Inflammatory macrophage treated with lipopolysaccharide for 4 hours (primary cell): ENCODE results near the gene ANKLE1.
"Not testable (repeated sequence)": the region's sequence is repeated elsewhere in the genome, so short reads cannot be mapped to it uniquely, and the experiment has no call there.

Experiments used
- DNase-seq: peaks from one replicate; pipeline ENCODE4 v3.0.0-alpha.2; 2020

The ANKLE1 gene

DNA sequence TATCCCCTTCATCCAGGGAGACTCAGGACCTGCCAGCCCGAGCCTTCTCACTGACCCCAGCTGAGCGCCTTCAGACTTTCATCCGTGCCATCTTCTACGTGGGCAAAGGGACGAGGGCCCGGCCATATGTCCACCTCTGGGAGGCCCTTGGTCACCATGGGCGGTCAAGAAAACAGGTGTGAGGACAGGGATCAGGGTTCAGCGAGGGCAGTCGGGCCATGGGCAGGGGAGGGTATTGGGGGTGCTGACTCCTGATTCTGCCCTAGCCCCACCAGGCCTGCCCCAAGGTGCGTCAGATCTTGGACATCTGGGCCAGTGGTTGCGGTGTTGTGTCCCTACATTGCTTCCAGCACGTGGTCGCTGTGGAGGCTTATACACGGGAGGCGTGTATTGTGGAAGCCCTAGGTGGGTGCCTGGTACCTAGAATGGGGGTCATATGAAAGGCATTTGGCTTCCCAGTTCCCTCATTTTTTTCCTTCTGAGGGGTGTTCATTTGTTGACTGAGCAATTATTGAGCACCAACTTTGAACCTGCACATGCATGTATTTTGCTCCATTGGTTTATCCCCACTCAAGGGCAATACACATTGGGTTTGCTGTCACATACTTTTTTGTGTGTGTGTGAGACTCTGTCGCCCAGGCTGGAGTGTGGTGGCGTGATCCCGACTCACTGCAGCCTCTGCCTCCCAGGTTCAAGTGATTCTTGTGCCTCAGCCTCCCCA, 3.9 kb downstream of the ANKLE1 start:
- DNase-seq, result no peak

DNA sequence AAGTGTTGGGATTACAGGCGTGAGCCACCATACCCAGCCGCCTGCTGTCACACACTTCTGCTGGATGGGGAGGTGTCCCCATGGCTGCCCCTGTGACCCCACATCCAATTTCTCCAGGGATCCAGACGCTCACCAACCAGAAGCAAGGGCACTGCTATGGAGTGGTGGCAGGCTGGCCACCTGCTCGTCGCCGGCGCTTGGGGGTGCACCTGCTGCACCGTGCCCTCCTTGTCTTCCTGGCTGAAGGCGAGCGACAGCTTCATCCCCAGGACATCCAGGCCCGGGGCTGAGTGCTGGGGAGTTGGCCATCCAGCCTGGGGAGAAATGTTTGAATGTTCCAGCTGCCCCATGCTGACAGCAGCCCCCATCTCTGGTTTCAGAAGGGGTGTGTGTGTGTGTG, 4.6 kb downstream of the ANKLE1 start:
- DNase-seq, result no peak

DNA sequence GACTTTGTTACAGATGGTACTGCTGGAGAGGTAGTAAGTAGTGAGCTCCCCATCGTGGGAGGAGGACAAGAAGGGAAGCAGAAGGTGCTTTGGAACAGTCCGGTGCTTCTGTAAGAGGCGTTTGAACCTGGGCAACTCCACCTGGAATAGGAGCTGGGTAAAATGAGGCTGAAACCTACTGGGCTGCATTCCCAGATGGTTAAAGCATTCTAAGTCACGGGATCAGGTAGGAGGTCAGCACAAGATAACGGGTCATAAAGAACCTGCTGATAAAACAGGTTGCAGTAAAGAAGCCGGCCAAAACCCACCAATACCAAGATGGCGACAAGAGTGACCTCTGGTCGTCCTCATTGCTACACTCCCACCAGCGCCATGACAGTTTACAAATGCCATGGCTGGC, 5.1 kb downstream of the ANKLE1 start:
- DNase-seq, result no peak

DNA sequence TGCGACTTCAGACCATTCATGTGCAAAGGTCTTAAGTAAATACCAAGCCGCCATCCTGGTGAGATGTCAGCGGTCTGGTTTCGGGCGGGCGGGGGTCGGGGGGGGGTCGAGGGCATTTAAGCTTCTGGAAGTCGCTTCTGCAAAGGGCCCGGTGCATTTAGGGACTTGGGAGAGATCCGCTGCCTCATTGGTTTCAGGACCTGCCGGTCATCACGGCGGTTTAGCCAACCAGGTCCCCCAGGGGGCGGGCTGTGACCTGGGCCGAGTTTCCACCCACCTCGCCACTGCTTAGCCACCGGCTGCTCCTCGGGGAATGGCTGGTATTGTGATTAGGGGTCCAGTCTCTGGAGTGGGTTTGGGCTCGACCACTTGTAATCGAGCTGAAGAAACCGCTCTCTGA, 7.8 kb downstream of the ANKLE1 start:
- peak; percentile 81 for DNase-seq

DNA sequence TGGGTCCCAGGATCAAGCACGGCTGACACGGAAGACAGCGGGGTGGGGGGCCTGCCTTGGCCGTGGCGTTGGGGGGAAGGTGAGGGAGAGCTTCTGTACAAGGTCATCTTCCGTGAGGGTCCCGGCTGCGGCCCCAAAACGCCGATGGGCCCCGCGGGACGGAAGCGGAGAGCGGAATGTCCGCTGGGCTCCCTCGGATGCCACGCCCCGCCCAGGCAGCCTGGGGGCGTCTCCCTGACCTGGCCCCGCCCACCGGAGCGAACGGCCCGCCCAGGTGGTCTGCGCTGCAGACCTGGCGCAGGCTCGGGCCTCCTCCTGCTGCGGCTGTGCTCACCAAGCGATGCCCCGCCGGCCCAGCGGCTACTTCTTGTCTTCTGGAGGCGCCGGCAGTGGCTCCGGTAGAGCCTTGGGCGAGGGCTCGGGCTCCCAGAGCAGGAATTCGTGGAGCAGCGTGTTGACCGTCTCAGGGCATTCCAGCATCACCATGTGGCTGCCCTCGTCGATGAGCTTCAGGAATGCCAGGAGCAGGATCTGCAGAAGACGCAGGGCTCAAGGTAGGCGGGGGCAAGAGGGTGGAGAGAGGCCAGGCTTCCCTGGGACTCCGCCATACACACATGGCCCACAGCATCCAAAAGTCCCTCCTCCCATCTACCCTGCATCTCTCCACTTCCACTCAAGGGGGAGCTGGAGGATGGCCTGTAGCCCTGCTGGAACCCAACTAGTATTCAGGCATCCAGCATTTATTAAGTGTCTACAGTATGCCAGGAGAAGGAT, 10.8 kb downstream of the ANKLE1 start:
- DNase-seq, result peak; percentile 85

DNA sequence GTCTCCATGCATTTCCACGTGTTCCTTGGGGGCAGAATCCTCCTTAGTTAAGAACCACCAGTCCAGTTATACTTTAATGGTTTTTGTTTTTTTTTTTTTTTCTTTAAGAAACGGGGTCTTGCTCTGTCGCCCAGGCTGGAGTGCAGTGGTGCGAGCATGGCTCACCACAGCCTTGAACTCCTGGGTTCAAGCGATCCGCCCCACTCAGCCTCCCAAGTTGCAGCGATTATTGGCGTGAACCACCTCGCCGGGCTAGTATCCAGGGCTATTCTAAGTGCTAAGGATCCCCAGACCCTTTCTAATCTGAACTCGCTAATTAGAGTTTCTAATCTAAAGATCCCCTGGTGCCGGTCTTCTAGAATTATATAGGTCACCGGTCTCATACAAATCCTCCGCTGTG, 11.9 kb downstream of the ANKLE1 start:
- DNase-seq, result no peak

DNA sequence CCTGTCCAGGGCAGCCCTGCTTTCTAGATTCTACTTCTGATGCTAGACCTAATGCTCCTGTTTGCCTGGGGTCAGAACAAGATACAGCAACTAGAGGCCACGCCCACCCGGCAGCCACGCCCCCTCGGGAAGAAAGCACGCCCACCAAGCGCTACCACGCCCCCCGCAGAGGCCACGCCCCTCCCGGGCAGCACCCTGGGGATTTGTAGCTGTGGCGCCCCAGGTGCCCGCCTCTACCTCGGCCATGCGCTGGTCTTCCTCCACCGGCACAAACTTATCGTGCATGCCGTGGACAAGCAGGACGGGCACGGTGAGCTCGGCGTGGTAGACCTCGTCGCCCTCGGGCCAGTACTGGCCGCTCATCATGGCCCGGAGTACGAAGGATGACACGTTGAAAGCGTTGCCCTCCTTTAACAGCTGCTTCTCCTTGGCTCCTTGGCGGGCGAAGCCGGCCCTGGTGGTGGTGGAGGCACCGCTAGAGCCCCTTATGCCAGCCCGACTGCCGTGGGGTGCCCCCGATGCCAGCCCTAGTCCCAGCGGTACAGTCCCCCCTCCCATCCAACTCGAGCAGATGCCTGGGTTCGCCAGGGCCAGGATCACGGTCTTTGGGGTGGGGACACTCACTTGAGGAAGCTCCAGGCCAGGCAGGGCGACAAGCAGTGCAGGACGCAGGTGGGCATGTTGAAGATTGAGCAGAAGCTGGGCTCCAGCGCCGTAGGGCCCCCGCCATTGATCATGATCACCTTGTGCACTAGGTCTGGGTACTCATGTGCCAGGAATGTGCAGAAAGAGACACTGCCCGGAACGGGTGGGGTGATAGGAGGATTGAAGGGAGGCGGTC, 12.6 kb downstream of the ANKLE1 start:
- DNase-seq, result peak; percentile 30

DNA sequence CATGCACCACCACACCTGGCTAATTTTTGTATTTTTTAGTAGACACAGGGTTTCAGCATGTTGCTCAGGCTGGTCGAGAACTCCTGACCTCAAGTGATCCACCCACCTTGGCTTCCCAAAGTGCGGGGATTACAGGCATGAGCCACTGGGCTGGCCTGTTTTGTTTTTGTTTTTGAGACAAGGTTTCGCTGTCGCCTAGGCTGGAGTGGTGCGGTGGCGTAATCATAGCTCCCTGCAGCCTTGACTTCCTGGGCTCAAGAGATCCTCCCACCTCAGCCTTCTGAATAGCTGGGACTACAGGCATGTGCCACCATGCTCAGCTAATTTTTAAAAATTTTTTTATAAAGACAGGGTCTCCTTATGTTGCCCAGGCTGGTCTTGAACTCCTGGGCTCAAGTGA, 13.8 kb downstream of the ANKLE1 start:
- not testable (repeated sequence) for DNase-seq

DNA sequence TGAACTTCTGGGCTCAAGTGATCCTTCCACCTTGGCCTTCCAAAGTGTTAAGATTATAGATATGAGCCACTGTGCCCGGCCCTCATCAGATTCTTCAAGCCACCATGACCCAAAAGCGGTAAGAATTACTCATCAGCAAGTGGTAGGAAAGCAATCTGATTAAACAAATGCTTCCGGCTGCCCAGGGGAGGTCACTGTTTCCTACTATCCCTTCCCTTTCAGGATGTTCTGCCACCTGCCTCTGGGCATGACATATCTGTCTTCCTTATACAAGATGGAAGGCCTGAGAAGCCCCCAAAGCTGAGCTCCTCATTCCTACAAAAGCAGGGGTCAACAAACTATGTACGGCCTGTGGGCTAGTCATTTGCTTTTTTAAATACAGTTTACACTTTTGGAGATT, 14.6 kb downstream of the ANKLE1 start:
- DNase-seq, result peak; percentile 20

DNA sequence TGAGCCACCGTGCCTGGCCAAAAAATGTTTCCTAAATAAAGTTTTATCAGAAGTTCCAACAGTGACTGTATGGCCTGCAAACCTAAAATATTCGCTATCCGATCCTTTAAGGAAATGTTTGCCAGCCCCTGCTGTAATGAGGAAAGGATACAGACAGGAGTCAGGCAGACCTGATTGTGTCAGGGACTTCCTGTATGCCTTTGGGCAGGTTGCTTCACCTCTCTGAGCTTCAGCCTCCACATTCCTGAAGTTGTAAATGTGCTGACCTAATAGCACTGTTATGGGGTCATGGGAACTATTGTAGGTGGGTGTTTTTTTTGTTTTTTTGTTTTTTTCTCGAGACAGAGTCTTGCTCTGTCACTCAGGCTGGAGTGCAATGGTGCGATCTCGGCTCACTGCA, 15.3 kb downstream of the ANKLE1 start:
- no peak for DNase-seq

DNA sequence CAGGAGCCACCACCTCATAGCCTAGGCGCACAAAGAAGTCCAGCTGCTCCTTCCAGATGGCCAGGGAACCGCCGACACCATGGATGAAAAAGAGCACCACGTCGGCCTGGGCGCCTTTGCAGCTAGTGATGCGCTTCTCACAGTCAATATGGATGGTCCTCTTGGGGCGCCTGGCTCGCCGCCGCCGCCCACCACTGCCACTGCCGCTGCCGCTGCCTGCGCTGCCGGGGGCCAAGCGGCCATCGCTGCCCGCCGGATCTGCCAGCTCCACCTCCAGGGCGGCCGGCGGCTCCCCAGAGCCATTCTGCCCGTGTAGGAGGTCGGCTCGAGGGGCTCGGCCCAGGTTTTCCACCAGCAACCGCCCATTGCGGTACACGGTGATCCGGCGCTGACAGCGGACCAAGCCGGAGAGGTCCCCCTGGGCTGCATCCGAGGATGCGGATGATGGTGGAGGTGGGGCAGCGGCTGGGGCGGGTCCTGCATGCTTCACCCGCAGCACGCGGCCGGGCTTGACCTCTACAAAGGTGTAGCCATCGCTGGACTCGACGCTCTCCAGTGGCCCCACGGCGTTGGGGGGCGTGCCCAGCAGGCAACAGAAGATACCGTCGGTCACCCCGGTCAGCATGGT, 19.4 kb downstream of the ANKLE1 start:
- DNase-seq, result no peak

DNA sequence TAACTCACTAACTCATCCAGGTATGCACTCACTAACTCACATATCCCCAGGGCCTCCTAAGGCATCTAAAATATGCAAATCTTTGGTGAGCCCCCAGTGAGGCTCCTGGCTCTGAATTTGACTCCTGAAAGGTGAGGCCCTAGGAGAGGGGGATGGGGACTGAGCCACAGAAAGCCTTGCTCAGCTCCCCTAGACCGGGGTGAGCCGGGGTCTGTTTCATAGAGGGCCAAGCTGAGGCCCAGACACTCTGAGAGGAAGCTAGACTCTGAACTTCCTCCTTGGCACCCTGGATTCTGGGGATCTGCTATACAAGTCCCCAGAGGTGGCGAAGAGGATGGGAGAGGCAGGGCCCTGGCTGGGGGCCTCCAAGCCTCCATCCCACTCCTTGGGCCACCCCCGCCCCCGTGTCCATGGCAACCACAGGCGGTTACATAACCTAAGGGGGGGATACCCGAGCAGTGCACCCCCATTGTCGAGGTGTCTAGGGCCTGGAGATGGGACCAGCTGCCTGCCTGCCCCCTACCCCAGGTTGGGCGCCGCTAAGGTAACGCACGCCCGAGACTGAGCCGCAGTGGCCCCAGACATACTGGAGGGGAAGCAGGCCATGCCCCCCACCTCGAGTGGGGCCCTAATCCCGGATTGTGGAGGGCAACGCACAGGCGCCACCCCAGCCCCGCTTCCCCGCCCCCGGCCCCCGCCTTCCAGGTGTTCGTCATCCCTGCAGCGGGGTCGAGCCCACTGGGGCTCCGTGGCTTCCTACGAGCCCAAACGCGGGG, 20.9 kb downstream of the ANKLE1 start:
- DNase-seq, result peak; percentile 52

DNA sequence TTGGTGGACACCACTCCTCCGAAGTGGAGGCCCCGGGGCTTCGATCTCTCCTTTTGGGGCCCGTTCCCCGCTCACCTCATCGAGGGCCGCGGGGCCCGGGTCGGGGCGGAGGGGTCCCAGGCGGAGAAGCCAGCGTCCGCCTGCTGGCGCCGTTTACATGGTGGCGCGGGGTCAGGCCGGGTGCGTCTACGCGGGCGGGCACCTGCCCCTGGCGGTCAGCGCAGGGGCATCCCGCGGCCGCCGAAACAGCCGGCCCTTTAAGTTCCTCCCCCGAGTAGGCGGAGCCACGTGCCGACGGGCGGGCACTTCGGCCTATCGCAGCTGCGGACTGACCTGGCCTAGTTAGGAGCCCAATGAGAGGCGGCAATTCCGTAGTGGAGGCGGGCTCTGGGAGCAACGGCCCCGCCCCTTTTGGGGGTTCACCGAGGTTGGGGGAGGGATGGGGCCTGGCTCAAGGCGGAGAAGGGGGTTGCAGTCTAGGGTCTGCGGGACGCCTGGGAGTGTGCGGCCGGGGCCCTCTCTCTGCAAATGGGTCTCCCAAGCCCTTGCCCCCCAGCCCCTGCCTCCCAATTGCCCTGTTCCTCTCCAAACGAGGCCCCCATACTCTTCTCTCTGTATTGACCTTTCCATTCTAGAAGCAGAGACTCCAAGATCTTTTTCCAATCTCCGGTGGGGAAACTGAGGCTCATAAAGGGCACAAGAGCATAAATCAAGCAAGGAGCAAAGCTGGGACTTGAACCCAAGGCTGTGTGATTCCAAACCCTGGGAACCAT, 21.7 kb downstream of the ANKLE1 start, which contains the start of gene ABHD8:
Gene ABHD8, minus strand, starts transcription at position 259 of the 773 bp plus-strand sequence. CDS start 1,809 bp downstream, outside the sequence.
- peak; percentile 97 for DNase-seq

DNA sequence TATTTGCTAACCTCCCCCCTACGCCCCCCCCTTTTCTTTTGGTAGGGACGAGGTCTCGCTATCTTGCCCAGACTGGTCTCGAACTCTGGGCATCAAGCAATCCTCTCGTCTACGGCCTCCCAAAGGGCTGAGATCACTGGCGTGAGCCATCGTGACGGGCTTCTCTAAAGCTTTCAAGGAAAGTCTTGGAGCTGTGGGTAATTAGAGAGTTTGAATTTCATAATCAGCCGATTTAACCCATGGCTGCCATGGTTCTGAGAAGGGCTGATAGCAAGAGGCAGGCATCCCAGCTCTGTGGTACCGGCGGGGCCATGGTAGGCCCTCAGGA, 22.2 kb downstream of the ANKLE1 start:
- no peak for DNase-seq

DNA sequence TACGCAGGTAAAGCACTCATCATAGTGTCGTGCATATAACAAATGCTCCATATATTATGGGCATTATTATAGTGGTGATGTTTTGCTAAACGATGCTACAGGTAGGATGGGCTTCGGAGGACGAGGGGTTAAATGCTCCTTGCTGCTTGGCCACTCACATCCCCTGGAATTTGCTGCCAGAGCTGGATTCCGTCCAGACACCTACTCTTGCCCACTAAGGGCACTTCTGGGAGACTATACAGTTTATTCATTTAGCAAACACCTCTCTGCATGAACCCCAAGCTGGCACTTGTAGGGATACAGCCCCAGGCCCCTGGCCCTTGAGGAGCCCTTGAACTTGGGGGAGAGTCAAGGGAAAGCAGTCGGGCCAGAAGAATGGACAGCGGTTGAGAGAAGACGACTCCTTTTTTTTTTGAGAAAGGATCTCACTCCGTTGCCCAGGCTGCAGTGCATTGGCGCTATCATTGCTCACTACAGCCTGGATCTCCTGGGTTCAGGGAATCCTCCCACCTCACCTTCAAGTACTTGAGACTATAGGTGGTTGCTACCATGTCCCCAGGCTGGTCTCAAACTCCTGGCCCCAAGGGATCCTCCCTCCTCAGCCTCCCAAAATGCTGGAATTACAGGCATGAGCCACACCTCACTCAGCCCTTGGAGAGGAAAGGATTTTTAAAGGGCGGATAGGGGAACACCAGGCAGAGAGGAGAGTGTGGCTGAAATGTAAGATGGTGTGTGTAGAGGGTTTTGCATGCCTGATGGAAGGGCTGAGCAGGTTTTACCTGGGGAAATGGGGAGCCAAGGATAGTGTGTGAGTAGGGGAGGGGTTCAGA, 22.9 kb downstream of the ANKLE1 start:
- DNase-seq, result no peak

DNA sequence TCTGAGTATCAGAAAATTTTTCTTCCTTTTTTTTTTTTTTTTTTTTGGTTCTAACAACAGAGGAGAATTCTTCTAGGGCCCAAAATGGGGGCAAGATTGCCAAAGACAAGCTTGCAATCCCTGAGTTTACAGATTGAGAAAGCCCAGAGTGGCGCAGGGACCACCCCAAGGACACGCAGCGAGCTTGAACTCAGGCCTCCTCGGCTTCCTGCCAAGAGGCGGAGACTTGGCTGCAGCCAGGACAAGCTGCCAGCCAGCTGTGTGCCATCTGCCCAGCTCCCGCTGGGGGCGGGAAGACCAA, 23.5 kb downstream of the ANKLE1 start:
- DNase-seq, result no peak

DNA sequence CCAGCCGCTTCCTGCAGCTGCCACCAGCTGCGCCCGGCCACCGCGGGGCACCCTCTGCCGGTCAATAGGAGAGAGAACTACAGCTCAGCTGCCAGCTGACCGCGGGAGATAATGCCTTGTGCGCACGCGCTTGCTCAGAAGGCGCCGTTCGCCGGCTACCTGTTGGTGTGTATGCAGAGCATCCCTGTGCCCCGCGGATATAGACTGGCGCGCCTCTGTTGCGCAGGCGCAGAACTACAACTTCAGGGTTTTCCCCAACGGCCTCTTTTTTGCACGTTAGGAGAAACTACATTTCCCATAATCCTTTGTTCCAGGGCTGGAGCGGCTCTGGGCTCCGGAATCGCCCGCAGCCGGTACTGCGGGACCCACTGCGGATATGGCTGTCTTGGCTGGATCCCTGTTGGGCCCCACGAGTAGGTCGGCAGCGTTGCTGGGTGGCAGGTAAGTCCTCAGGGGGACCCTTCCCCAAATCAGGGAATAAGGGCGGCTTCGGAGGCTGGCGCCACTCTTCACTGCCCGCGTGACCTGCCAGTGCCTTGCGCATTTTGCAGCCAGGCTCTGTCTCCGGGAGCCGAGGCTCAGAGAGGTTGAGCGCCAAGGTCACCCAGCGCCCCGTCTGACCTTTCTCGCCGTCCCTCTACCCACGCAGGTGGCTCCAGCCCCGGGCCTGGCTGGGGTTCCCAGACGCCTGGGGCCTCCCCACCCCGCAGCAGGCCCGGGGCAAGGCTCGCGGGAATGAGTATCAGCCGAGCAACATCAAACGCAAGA, 24.0 kb downstream of the ANKLE1 start, which contains the start of gene MRPL34:
Gene MRPL34, plus strand, starts transcription at position 356 of the 768 bp plus-strand sequence. Its CDS starts 21 bp downstream, at position 377.
- peak; percentile 97 for DNase-seq

DNA sequence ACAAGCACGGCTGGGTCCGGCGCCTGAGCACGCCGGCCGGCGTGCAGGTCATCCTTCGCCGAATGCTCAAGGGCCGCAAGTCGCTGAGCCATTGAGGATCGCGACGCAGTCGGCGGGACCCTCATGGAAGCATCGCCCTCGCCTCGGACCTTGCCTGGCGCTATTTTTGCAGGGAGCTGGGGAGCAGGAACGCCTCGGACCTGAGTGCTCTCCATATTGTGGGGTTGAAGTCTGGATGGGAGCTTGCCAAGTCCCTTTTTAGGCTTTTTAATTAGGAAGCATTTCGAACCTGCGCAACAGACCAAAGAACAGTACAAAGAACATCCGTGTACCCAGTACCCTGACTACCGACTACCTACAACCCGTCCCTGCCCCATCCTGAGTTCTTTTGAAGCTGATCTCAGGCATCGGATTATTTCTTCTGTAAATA, 24.6 kb downstream of the ANKLE1 start:
- no peak for DNase-seq

DNA sequence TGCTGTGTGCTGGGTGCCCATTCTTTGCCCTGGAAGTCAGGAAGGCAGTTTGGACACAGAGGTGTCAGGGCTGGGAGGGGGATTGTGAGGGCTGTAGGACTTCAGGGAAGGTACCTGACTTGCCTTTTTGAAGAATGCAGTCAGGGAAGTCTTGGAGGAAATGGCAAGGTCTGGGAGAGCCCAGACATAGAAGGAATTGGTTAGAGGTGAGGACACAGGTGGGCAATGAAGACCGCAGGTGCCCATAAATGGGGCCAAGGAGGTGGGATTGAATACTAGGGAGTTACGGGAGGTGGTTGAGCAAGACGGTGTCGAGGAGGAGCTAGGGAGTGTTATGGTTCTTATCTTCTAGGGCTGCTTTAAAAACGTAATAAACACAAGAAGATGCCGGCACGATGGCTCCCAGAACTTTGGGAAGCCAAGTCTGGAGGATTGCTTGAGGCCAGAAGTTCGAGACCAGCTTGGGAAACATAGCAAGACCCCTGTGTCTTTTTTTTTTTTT, 26.2 kb downstream of the ANKLE1 start:
- no peak for DNase-seq
